SK-N-SH treated with all-trans-retinoic acid at 6 μM for 48 hours (cell line): Measurements from ENCODE around the gene NUCB1.

ENCODE experiments used
- SNAI2 ChIP-seq: fragments of 250-450 bp; sonication (Bioruptor Pico); IDR thresholded peaks from 2 replicates; pipeline ENCODE4 v1.5.0; 2020; ENCODE audit warnings: mild to moderate bottlenecking, moderate library complexity
- TCF4 ChIP-seq: fragments of 250-450 bp; sonication (Bioruptor Pico); IDR thresholded peaks from 2 replicates; pipeline ENCODE4 v1.8.0; 2021; ENCODE audit warnings: mild to moderate bottlenecking, moderate library complexity, borderline replicate concordance
- ZFP3 ChIP-seq: fragments of 250-450 bp; sonication (Bioruptor Pico); IDR thresholded peaks from 2 replicates; pipeline ENCODE4 v1.5.0; 2020; ENCODE audit warnings: mild to moderate bottlenecking, moderate library complexity
- ZNF565 ChIP-seq: fragments of 450-650 bp; formaldehyde crosslinking; conservative IDR thresholded peaks from 2 replicates; pipeline ENCODE4 v1.5.0; 2020; ENCODE audit warnings: low read depth, mild to moderate bottlenecking, moderate library complexity
- TF ChIP-seq, protein P1 (sequence below): fragments of 250-450 bp; sonication (Bioruptor Pico); IDR thresholded peaks from 2 replicates; pipeline ENCODE4 v1.5.1; 2020; ENCODE audit warnings: low read depth, mild to moderate bottlenecking, moderate library complexity
- TF ChIP-seq, protein P2 (sequence below): fragments of 250-450 bp; sonication (Bioruptor Pico); IDR thresholded peaks from 2 replicates; pipeline ENCODE4 v1.8.0; 2021; ENCODE audit warnings: low read depth, mild to moderate bottlenecking, moderate library complexity, borderline replicate concordance

DNA sequence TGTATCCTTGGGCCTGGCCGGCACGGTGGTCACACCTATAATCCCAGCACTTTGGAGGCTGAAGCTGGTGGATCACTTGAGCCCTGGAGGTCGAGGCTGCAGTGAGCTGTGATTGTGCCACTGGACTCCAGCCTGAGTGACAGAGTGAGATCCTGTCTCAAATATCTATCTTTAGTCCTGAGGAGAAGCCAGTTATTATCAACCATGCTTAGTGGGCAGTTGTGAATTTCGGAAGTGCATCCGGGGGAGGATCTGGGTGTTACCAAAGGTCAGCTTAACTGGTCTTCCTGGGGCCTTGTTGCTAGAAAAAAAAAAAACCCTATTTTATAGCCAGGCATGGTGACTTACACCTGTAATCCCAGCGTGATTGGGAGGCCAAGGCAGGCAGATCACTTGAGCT is 43.0 kb downstream of the NUCB1 start:
- TF ChIP-seq, protein P1, sequence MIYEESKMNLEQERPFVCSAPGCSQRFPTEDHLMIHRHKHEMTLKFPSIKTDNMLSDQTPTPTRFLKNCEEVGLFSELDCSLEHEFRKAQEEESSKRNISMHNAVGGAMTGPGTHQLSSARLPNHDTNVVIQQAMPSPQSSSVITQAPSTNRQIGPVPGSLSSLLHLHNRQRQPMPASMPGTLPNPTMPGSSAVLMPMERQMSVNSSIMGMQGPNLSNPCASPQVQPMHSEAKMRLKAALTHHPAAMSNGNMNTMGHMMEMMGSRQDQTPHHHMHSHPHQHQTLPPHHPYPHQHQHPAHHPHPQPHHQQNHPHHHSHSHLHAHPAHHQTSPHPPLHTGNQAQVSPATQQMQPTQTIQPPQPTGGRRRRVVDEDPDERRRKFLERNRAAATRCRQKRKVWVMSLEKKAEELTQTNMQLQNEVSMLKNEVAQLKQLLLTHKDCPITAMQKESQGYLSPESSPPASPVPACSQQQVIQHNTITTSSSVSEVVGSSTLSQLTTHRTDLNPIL: no peak
- TF ChIP-seq ZFP3 (CRISPR knock-in tag): no peak
- TF ChIP-seq SNAI2 (CRISPR knock-in tag): no peak
- no peak for TF ChIP-seq TCF4 (CRISPR knock-in tag)
- TF ChIP-seq, protein P2, sequence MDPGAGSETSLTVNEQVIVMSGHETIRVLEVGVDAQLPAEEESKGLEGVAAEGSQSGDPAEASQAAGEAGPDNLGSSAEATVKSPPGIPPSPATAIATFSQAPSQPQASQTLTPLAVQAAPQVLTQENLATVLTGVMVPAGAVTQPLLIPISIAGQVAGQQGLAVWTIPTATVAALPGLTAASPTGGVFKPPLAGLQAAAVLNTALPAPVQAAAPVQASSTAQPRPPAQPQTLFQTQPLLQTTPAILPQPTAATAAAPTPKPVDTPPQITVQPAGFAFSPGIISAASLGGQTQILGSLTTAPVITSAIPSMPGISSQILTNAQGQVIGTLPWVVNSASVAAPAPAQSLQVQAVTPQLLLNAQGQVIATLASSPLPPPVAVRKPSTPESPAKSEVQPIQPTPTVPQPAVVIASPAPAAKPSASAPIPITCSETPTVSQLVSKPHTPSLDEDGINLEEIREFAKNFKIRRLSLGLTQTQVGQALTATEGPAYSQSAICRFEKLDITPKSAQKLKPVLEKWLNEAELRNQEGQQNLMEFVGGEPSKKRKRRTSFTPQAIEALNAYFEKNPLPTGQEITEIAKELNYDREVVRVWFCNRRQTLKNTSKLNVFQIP: no peak
- no peak for TF ChIP-seq ZNF565 (CRISPR knock-in tag)
